Stimulated activated CD4-positive, alpha-beta T cell treated with anti-CD3 and anti-CD28 coated beads, Interleukin-4, amount 100 ng/mL, for 24 hours (primary cell): ENCODE results near the gene WDR90.

ENCODE experiments used
- DNase-seq: peaks from one replicate; pipeline ENCODE4 v3.0.0-alpha.2; 2020

WDR90 gene

DNA sequence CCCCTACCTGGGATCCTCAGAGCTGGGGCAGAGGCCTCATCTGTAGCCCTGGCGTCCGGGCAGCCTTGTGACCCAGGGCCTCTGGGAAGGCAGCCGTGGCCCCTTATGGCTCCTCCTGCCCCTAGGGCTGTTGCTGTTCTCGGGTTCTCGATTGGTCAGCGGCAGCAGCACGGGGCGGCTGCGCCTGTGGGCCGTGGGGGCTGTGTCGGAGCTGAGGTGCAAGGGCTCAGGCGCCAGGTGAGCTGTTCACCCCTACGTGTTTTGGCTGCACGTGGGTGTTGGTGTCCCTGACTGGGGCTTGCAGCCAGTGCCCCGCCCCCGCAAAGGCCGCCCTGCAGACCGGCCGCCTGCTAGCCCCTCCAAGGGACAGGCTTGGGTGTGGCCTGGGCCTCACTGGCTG is 12.9 kb downstream of the WDR90 start:
- no peak for DNase-seq

- DNase-seq: no peak
Observed at GRCh38 chr16:662597-662996, 13.4 kb downstream of the WDR90 start.

DNA sequence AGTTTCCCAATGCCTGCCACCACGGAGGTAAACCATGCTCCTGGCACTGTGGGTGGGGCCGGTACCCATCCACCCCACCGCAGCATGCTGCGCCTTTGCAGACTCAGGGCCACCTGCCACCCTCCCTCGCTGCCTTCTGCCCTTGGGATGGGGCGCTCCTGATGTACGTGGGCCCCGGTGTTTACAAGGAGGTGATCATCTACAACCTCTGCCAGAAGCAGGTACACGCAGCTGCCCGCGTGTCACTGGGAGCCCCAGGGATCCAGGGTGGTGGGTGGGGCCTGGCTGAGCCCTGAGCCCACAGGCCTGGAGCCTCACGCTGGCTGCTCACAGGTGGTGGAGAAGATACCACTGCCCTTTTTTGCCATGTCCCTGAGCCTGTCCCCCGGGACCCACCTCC is 17.4 kb downstream of the WDR90 start:
- DNase-seq: no peak

DNA sequence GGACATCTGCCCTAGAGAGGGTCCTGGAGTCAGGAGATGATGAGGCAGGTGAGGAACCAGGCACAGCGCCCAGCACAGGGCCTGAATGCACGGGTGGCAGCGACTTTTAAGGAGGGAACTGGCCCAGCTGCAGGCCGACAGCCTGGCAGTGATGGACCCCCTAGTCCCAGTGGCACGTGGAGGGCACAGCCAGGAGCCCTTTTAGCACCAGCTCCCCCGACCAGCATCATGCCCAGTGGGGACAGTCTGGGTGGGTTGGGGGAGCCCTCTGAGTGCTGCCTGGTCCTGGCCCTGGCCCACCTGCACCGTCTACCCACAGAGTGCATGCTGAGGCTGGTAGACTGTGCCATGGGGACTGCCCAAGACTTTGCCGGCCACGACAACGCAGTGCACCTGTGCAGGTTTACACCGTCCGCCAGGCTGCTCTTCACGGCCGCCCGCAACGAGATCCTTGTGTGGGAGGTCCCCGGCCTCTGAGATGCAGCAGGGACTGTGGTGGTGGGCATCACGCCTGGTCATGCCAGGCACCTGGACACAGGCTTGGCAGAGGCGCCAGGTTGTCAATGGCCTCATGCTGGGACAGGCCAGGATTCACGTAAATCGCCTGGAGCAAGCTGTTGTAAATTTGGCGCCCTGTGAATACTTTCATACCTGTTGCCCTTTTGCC is 18.1 kb downstream of the WDR90 start:
- DNase-seq: no peak

GRCh38 chr16:667780-668518 is 18.8 kb downstream of the WDR90 start, which contains the start of gene RHOT2:
Gene RHOT2 (plus strand): TSS chr16:668132. CDS start chr16:668200, 68 bp downstream.
- peak; percentile 94 for DNase-seq

GRCh38 chr16:668519-669171 is 19.5 kb downstream of the WDR90 start:
- DNase-seq: no peak

GRCh38 chr16:669666-670065 is 20.5 kb downstream of the WDR90 start:
- no peak for DNase-seq

DNA sequence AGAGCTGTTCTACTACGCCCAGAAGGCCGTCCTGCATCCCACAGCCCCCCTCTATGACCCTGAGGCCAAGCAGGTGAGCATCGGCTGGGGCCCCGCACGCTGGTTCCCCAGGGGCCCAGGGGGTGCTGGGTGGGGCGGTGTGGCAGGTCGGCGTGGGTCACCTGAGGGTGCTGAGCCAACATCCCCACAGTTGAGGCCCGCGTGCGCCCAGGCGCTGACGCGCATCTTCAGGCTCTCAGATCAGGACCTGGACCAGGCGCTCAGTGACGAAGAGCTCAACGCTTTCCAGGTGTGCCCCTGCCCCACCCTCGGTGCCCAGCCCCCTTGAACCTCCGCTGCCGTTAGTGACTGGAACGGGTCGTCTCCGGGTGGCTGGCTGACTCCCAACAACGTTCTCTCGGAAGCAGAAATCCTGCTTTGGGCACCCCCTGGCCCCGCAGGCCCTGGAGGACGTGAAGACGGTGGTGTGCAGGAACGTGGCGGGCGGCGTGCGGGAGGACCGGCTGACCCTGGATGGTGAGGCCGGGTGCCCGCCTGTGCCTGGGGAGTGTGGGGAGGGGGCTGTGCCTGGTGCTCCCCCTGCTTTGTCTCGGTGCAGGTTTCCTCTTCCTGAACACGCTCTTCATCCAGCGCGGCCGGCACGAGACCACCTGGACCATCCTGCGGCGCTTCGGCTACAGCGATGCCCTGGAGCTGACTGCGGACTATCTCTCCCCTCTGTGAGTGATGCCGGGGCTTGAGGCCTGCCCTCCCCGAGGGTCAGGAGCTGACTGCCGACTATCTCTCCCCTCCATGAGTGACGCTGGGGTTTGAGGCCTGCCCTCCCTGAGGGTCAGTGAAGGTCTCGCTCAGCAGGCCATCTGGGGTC is 21.6 kb downstream of the WDR90 start:
- no peak for DNase-seq

- no peak for DNase-seq
Observed at GRCh38 chr16:671353-672131, 22.4 kb downstream of the WDR90 start.

DNA sequence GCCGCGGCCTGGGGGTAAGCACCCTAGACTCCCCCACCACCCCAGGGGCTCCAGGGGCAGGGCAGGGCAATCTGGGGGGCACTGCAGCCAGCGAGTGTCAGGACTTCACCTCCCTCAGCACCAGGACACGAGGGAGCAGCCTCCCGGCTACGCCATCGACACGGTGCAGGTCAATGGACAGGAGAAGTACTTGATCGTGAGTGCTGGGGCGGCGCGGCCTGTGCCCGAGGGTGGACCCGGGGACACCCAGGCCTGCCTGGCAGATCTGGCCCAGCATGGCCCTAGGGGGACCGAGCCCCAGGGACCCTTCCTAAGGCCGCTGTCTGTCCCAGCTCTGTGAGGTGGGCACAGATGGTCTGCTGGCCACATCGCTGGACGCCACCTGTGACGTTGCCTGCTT is 23.2 kb downstream of the WDR90 start:
- DNase-seq: no peak

- DNase-seq: no peak
Observed at GRCh38 chr16:672851-673250, 23.7 kb downstream of the WDR90 start.

DNA sequence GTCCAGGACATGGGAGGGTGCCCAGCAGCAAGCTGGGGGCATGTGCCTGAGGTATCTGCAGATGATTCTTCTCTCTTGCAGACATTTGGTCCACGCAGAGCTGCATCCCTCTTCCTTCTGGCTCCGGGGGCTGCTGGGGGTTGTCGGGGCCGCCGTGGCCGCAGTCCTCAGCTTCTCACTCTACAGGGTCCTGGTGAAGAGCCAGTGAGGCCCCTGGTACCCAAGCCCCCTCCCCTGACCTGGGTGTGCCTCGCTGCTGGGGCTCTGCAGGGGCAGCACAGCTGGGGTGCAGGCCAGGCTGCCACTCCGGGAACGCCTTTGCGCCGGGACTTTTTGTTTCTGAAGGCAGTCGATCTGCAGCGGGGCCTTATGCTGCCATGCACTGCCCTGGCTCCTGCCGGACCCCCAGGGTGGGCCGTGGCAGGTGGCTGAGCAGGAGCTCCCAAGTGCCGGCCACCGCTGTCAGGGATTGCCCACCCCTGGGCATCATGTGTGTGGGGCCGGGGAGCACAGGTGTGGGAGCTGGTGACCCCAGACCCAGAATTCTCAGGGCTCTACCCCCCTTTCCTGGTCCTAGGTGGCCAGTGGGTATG is 24.3 kb downstream of the WDR90 start:
- DNase-seq: no peak

GRCh38 chr16:674214-674881 is 25.2 kb downstream of the WDR90 start:
- DNase-seq: no peak

DNA sequence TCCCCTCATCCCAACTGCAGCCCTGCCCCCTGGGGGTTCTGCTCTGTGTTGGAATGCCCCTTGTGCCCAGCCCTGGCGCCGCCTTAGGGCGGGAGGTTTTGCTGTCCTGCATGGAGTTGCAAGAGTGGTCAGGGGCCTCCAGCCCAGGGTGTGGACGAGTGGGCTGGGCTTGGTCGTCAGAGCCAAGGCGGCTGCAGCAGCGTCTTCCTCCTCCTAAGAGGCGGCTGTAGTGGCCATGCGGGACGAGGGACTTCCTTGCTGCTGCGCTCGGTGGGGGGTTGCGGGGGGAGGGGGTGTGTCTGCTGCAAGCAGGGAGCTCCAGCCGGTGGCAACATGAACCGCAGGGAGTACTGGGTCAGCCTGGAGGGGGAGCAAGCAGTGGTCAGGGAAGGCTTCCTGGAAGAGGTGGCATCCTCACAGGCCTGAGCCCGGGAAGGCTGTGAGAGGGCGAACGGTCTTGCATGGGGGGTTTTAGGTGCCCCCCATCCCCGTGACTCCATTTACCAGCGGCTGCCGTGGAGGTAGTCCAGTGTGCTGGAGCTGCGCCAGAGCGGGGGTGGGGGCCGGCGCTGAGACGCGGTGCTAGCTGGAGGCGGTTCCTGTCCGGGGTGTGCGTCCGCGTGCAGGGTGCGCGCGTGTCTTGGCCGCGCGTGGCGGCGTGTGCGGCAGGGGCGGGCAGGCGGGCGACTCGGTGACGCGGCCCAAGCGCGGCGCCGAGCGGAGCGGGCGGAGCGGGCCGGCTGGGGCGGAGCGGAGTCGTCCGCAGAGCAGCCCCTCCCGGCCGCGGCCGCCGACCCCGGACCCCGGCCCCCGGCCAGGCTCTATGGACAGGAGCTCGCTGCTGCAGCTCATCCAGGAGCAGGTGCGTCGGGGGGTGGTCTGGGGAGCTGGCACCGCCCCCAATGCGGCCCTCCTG is 26.1 kb downstream of the WDR90 start, which contains the start of gene RHBDL1:
Gene RHBDL1, plus strand, starts transcription at position 704 of the 916 bp plus-strand sequence. Its CDS starts 120 bp downstream, at position 824.
- no peak for DNase-seq

DNA sequence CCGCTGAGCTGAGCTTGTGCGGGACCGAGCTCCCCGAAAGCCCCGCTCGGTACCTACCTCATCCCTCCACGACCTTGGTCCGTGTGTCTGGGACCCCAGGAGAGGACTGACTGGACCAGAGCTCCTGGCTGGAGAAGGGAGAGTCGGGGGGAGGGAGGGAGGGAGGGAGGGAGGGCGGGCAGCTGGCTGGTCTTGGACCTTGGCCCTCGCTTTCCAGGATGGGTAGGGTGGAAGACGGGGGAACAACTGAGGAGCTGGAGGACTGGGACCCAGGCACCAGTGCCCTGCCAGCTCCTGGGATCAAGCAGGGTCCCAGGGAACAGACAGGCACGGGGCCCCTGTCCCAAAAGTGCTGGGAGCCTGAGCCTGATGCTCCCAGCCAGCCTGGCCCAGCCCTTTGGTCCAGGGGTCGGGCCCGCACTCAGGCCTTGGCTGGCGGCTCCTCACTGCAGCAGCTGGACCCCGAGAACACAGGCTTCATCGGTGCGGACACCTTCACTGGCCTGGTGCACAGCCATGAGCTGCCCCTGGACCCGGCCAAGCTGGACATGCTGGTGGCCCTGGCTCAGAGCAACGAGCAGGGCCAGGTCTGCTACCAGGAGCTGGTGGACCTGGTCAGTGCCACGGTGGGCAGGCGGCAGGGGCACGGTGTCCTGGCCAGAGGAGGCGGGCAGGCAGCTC is 26.9 kb downstream of the WDR90 start:
- no peak for DNase-seq

DNA sequence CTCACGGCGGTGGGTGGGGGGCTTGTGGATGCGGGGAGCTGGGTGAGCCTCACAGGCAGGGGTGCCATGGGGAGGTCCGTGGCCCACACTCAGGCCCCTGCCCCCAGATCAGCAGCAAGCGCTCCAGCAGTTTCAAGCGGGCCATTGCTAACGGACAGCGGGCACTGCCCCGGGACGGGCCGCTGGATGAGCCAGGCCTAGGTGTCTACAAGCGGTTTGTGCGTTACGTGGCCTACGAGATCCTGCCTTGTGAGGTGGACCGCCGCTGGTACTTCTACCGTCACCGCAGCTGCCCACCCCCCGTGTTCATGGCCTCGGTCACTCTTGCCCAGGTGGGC is 27.4 kb downstream of the WDR90 start:
- no peak for DNase-seq

DNA sequence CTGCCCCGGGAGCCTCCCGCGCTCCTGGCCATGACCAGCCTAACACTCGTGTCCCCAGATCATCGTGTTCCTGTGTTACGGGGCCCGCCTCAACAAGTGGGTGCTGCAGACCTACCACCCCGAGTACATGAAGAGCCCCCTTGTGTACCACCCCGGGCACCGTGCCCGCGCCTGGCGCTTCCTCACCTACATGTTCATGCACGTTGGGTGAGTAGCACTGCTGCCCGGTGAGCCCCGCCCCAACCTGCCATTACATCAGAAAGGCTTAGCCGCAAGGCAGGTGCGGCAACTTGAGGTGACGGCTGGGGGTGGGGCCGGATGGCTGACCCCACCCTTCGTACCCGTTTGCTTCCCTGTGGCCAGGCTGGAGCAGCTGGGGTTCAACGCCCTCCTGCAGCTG is 27.7 kb downstream of the WDR90 start:
- no peak for DNase-seq

GRCh38 chr16:677316-678190 is 28.4 kb downstream of the WDR90 start:
- DNase-seq: no peak
